Body of pancreas (tissue), 4 donors: ENCODE data around the gene MICB. TPM values are rescaled to one million over a fixed set of nuclear protein-coding genes. Genes with fewer than 3 reads are reported as not detected.

Experiments
- ATAC-seq: fragments of 150-250 bp; one replicate; pipeline ENCODE4 v1.9.1; 2016
- DNase-seq, 4 donors: peaks; one replicate each; pipeline ENCODE4 v3.0.0-alpha.2; 2019
- H3K27ac ChIP-seq, 4 donors: fragments of 200-600 bp; sonication (generic); 1 replicate in 3 of 4; 2 replicates in 1 of 4; pipeline versions ENCODE4 v1.5.1 to v1.6.1; 2016 to 2019; ENCODE audit warnings: mild to moderate bottlenecking in 1 of 4, mixed read lengths in 1 of 4, moderate library complexity in 1 of 4
- H3K27me3 ChIP-seq, 2 donors: fragments of 200-600 bp; sonication (generic); one replicate each; pipeline ENCODE4 v1.6.0; 2016; ENCODE audit warnings: mild to moderate bottlenecking in 1 of 2
- H3K36me3 ChIP-seq, 2 donors: fragments of 200-600 bp; sonication (generic); replicated peaks in 1 of 2; 2 replicates each; pipeline ENCODE4 v1.5.1; 2016; ENCODE audit warnings: low read depth in 2 of 2; ENCODE audit not compliant: insufficient read depth in 1 of 2
- H3K4me1 ChIP-seq: fragments of 200-600 bp; sonication (generic); one replicate; pipeline ENCODE4 v1.6.0; 2016
- H3K4me3 ChIP-seq, 2 donors: fragments of 200-600 bp; sonication (generic); 1 replicate in 1 of 2; 2 replicates in 1 of 2; pipeline ENCODE4 v1.5.1; 2016 to 2019
- H3K9me3 ChIP-seq, 3 donors: fragments of 200-600 bp; sonication (generic); 1 replicate in 2 of 3; 2 replicates in 1 of 3; pipeline ENCODE4 v1.5.1; 2016
- POLR2A ChIP-seq, 3 donors: fragments of 450-650 bp; IDR thresholded peaks; one replicate each; pipeline ENCODE4 v1.6.1; 2016; ENCODE audit warnings: antibody characterized with exemption in 3 of 3, mild to moderate bottlenecking in 2 of 3
- WGBS, 2 donors: methylation state at CpG; one replicate each; pipeline ENCODE4 v1.1.5; 2017; 5-methylcytosine and 5-hydroxymethylcytosine counted together
- intact Hi-C: fragments of 100-400 bp; cut with DNase I; formaldehyde crosslinking; loops from one replicate; pipeline ENCODE4 v1.15.1; 2023
- total RNA-seq, 2 donors: library from RNA; depleted of rRNA; stranded (reverse); fragments of >200 nt; gene quantifications; one replicate each; pipeline ENCODE4 v1.1.0, GENCODE V29; 2016
- TF ChIP-seq, protein P1 (sequence below), 7 experiments: fragments of 450-650 bp in 4 of 7; fragments of 200-600 bp in 3 of 7; sonication (generic) in 3 of 7; IDR thresholded peaks; one replicate each; pipeline ENCODE4 v1.5.1; 2016 to 2019; ENCODE audit warnings: antibody characterized with exemption in 7 of 7

Gene MICB
- total RNA-seq, 2 donors from 2014 or later, result 0.78 TPM; not detected in 1

GRCh38 chr6:31532644-31533454, 34.9 kb downstream of the MICB start:
- Histone ChIP-seq H3K4me3 (no peak overlapping the region), H3K36me3 (peaks cover 38 to 52% of the 10 kb centered on the region in 2 donors), H3K9me3 (no peaks in the 10 kb centered on the region), H3K4me1 (peaks cover 11% of the 10 kb centered on the region), H3K27ac (no peak overlapping the region), H3K27me3 (no peaks in the 10 kb centered on the region)
- no peak for TF ChIP-seq POLR2A (IDR thresholded peaks at IDR 0.05)
- TF ChIP-seq, protein P1, sequence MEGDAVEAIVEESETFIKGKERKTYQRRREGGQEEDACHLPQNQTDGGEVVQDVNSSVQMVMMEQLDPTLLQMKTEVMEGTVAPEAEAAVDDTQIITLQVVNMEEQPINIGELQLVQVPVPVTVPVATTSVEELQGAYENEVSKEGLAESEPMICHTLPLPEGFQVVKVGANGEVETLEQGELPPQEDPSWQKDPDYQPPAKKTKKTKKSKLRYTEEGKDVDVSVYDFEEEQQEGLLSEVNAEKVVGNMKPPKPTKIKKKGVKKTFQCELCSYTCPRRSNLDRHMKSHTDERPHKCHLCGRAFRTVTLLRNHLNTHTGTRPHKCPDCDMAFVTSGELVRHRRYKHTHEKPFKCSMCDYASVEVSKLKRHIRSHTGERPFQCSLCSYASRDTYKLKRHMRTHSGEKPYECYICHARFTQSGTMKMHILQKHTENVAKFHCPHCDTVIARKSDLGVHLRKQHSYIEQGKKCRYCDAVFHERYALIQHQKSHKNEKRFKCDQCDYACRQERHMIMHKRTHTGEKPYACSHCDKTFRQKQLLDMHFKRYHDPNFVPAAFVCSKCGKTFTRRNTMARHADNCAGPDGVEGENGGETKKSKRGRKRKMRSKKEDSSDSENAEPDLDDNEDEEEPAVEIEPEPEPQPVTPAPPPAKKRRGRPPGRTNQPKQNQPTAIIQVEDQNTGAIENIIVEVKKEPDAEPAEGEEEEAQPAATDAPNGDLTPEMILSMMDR (IDR thresholded peaks at IDR 0.05), result no peak
- DNase-seq (no peak), ATAC-seq (no peak)
- intact Hi-C loops, result no loop called here
- 37 to 47% methylated on average over 8 to 9 of the region's 9 CpGs for WGBS, 2 donors

- WGBS, 2 donors, result 93 to 100% methylated on average over 1 of the region's 1 CpG
- peaks cover 16% of the 10 kb centered on the region for H3K4me1 ChIP-seq
Measured at GRCh38 chr6:31533455-31533841, 35.5 kb downstream of the MICB start.

DNA sequence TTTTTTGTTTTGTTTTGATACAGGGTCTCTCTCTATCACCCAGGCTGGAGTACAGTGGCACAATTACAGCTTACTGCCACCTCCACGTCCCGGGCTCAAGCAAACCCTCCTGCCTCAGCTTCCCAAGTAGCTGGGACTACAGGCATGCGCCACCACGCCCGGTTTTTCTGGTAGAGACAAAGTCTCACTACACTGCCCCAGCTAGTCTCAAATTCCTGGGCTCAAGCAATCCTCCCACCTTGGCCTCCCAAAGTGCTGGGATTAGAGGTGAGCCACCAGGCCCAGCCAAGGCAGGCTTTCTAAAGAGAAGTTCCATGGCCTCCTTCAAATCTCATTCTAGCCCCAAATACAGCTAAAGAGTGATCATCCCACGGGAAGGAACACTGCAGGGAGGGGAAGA, 36.1 kb downstream of the MICB start:
- no peaks in the 10 kb centered on the region for H3K27me3 ChIP-seq
- intact Hi-C loops, result no loop called here
- peaks cover 20% of the 10 kb centered on the region for H3K4me1 ChIP-seq
- DNase-seq, result no peak
- ATAC-seq, result no peak
- no peak overlapping the region for H3K27ac ChIP-seq
- no peak overlapping the region for H3K4me3 ChIP-seq
- 90 to 94% methylated on average over 6 of the region's 6 CpGs for WGBS, 2 donors
- H3K36me3 ChIP-seq, result peaks cover 38 to 58% of the 10 kb centered on the region in 2 donors
- TF ChIP-seq, protein P1 (IDR thresholded peaks at IDR 0.05), result no peak
- TF ChIP-seq POLR2A (IDR thresholded peaks at IDR 0.05), result no peak
- no peaks in the 10 kb centered on the region for H3K9me3 ChIP-seq

More at GRCh38 chr6:31533455-31533841, 35.5 kb downstream of the MICB start:
- intact Hi-C loops, result no loop called here
- TF ChIP-seq, protein P1 (IDR thresholded peaks at IDR 0.05), result no peak
- TF ChIP-seq POLR2A (IDR thresholded peaks at IDR 0.05), result no peak
- no peak for DNase-seq
- Histone ChIP-seq H3K27me3 (no peaks in the 10 kb centered on the region), H3K27ac (no peak overlapping the region), H3K36me3 (peaks cover 38 to 56% of the 10 kb centered on the region in 2 donors), H3K9me3 (no peaks in the 10 kb centered on the region), H3K4me3 (no peak overlapping the region)
- ATAC-seq, result no peak

DNA sequence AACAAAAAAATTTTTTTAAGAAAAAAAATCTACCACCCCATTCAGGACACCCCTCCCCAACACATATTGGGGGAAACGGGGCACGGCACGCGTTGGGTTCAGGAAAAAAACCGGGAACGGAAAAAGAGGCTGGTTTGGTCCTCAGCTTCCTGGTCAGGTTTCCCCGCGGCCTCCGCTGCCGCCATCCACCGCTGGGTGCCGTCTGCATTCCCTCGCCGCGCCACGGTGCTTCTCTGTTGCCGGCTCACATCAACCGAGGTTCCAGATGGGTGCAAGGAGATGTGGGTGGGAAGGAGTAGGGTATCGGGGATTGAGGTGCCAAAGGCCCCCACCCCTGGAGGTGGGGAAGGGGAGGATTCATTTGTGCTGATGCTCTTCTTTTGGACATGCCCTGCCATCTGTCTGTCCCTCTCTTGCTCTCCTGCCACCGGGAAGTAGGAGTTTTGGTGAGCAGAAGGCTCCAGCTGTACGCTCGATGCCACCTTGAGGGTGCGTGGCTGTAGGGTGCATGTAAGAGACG, 36.6 kb downstream of the MICB start:
- DNase-seq, result no peak
- Histone ChIP-seq H3K36me3 (peaks cover 38 to 58% of the 10 kb centered on the region in 2 donors), H3K27me3 (no peaks in the 10 kb centered on the region), H3K27ac (no peak overlapping the region), H3K9me3 (no peaks in the 10 kb centered on the region), H3K4me1 (peaks cover 20% of the 10 kb centered on the region), H3K4me3 (no peak overlapping the region)
- TF ChIP-seq POLR2A (IDR thresholded peaks at IDR 0.05), result no peak
- TF ChIP-seq, protein P1 (IDR thresholded peaks at IDR 0.05), result no peak
- 87% methylated on average over 20 to 24 of the region's 24 CpGs for whole genome bisulfite sequencing, 2 donors
- ATAC-seq, result no peak
- intact Hi-C loops, result no loop called here
